Hematopoietic multipotent progenitor cell treated with erythropoietin and hydrocortisone succinate and interleukin-3 and kit ligand, for 15 days (in vitro differentiated cells): ENCODE measurements around the gene PCNX3.

Experiments used
- DNase-seq: peaks from one replicate; pipeline ENCODE4 v3.0.0-alpha.2; 2015; ENCODE audit warnings: low spot score

The PCNX3 gene

GRCh38 chr11:65580756-65581155 is 34.8 kb upstream of the PCNX3 start:
- DNase-seq, result no peak

DNA sequence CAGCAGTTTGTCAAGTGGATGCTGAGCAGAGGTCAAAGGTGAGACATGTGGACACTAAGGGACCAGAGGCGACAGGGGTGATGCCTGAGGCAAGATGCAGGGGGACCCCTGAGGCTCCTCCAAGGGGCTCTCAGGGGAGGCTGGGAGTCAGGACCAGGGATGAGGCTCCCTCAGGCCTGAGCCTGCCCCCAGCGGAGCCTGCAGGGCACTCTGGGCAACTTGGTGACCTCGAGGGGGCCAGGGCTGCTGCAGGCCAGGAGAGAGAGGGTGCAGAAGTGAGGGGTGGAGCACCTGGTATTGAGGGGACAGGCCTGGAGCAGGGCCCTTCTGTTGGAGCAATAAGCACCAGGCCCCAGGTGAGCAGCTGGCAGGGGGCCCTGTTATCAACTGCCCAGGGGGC is 33.6 kb upstream of the PCNX3 start:
- no peak for DNase-seq

- no peak for DNase-seq
Measured at GRCh38 chr11:65583589-65583988, 32.0 kb upstream of the PCNX3 start.

- no peak for DNase-seq
Measured at GRCh38 chr11:65584106-65584505, 31.5 kb upstream of the PCNX3 start.

GRCh38 chr11:65584723-65585171 is 30.8 kb upstream of the PCNX3 start:
- no peak for DNase-seq

- no peak for DNase-seq
Measured at GRCh38 chr11:65585396-65586246, 30.0 kb upstream of the PCNX3 start.

GRCh38 chr11:65586247-65586630 is 29.3 kb upstream of the PCNX3 start:
- DNase-seq, result no peak

- DNase-seq, result no peak
Measured at GRCh38 chr11:65586676-65587075, 28.9 kb upstream of the PCNX3 start.

DNA sequence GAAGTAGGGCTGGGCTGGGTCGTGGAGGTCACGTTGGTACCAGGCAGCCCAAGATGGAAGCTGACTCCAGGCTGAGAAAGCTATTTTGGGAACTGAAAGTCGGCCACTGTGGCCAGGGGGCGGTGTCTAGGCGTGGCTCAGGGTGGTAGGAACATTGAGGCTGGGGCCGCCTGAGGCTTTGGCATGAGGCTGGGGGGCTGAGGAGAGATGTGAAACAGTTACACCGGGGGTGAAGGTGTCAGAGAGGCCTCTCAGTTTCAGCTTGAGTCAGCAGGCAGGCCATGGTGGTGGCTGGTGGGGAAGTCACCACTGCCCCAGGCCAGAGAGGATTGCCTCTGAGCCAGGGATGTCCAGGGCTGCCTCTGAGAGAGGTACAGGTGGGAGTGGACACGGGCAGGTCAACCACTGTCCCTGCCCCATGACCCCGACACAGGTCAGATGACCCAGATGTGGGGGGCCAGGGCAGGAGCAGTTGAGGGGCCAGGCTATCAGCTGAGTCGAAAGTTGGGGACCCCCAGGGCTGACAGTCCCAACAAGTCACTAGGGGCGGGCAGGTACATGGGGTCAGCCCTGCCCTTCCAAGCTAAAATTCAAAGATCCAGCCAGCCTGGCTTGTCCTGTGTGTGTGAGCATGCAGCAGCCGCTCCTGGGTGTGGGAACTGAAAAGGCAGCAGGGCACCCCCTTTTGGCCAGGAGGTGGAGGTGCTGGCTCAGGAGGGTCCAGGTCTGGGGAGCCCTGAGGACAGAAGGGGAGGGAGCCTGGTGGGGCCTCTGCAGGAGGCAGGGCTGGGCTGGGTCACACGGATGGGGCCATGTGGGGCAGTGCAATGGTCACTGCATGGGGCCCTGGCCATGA is 27.1 kb upstream of the PCNX3 start:
- peak; percentile 79 for DNase-seq

GRCh38 chr11:65589444-65590239 is 25.9 kb upstream of the PCNX3 start:
- DNase-seq, result no peak

DNA sequence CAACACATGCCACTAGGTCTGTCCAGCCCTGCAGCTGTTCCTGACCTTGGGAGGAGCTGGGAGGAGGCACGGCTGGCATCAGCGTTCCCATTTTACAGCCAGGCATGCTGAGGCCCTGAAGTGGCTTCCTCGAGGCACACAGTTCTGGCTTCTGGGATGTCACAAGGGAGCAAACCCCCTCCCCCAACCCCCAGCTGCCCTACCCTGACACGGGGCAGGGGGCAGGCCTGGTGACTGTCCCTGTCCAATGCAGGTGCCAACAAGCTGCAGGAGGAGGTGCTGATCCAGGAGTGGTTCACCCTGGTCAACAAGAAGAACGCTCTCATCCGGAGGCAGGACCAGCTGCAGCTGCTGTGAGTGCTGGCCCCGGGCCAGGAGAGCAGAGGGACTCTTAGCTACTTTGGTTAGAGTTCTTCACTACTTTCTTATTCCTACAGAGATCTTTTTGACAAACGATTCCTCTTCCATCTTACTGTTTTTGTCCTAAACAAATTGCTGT is 25.3 kb upstream of the PCNX3 start:
- DNase-seq, result no peak

- no peak for DNase-seq
Measured at GRCh38 chr11:65591939-65592857, 23.4 kb upstream of the PCNX3 start.

DNA sequence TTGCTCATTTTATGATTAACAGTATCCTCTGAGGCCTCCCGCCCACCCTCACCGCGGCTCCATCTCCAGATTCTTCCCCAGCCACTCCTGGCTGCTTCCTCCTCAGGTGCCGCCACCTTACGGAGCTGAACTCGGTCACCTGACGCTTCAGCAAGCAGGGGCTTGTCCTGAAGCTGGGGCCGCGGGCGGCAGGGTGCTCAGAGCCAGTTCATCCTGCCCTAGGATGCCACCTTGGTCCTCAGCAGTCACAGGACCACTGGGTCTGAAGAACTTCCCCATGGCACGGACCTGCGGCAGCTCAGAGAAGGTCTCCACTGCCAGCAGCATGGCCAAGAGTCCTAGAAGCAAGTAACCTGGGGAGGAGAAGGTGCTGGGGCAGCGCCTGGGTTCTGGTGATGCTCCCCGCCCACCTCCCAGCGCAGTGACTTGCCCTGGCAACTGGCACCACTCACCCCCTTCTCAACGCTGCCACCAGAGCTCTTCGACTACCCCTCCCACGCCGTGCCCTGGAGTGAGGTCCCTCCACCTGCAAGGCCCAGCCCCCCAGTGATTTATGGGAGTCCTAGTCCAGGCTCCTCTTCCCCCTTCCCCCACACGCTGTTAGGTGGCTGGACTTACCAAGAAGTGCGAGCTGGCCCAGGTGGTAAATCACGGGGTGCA is 22.6 kb upstream of the PCNX3 start:
- no peak for DNase-seq

DNA sequence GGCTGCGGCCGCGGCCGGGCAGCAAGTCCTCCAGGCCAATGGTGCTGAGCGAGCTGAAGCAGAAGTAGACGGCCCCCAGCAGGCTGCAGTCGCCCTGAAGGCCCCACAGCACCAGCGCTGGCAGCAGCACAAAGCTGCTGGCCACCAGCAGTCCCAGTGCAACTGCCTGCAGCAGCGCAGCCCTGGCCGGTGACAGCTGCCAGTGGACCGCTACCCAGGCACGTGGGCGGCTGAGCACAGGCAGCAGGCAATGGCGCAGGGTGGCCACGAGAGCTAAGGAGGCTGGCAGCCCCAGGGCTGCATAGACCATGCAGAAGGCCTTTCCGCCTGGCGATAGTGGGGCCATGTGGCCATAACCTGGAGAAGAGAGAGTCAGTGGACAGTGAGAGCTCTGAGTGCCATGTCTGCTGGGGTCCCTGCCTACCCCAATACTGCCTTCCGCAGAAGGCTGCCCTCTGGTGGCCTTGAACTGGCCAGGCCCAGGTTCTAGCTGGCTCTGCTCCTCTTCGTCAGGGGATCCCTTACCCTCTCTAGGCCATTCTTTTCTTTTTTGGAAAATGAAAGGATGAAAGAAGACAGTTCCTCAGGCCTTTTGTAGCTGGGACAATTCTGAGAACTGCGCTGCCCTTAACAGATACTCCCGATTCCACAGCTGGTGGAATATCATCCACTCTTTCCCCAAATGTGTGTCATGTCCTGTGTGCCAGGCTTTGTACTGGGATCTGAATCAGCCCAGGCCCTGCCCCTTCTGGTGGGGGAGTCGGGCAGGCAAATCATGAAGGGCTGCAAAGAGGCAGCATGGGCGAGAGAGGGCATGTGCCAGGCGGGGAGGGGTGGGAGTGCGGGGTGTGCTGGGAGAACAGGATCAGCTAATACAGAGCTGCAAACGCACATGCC is 21.8 kb upstream of the PCNX3 start:
- DNase-seq, result peak; percentile 65

DNA sequence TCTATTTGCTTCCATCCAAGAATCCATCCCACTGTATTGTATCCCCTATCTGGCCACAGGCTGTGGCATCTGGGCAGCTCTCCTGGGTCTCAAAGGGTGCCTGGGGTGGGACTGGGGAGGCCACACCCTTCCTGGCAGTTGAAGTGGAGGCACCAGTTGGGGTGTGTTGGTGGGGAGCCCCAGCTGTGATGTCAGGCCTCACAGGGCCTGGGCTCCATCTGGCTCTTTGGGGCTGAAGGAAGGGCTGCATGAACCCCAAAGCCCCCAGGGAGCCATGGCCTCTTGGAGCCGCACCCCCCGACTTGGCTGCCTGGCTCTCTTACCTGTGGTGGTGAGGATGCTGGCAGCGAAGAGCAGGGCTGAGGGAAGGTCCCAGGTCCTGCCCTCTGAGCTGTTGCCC is 20.4 kb upstream of the PCNX3 start:
- DNase-seq, result peak; percentile 36

GRCh38 chr11:65595543-65596281 is 19.9 kb upstream of the PCNX3 start, which contains the start of gene KCNK7:
Gene KCNK7, minus strand, starts transcription at chr11:65595800. Its CDS starts 28 bp downstream, at chr11:65595772.
- peak; percentile 40 for DNase-seq

DNA sequence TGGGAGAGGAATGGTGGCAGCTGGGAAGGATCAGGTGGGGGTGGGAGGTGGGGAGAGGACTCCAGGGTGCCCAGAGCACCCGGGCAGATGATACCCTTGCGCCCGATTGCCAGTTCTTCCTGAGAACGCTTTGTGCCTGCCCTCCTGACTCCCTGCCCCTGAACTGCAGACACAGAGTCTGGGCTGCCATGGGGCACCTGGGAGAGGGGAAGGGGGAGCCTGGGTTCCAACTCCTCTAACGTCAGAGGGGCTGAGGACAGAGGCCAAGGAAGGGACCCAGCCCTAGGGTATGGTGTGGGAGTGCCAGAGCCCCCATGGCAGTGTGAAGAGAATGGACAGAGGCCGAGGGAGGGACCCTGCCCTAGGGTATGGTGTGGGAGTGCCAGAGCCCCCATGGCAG is 19.1 kb upstream of the PCNX3 start:
- DNase-seq, result no peak

- DNase-seq, result no peak
Measured at GRCh38 chr11:65598258-65598699, 17.3 kb upstream of the PCNX3 start.
